GM21619 (cell line): ENCODE data around the gene EFNA3.
"Not testable (repeated sequence)": the region's sequence is repeated elsewhere in the genome, so short reads cannot be mapped to it uniquely, and the experiment has no call there.

Source experiments
- ATAC-seq: cut with Tn5 transposase; IDR thresholded peaks from one replicate; pipeline ENCODE4 v1.9.1; 2021; ENCODE audit not compliant: unreplicated experiment

EFNA3 gene

GRCh38 chr1:155108296-155108695 is 29.7 kb downstream of the EFNA3 start:
- no peak for ATAC-seq

GRCh38 chr1:155110381-155110780 is 31.7 kb downstream of the EFNA3 start:
- ATAC-seq: no peak

GRCh38 chr1:155110826-155111225 is 32.2 kb downstream of the EFNA3 start:
- no peak for ATAC-seq

GRCh38 chr1:155113450-155113980 is 34.9 kb downstream of the EFNA3 start:
- no peak for ATAC-seq

GRCh38 chr1:155116113-155116764 is 37.6 kb downstream of the EFNA3 start:
- no peak for ATAC-seq

GRCh38 chr1:155117610-155118009 is 39.0 kb downstream of the EFNA3 start:
- no peak for ATAC-seq

GRCh38 chr1:155118090-155118489 is 39.5 kb downstream of the EFNA3 start:
- ATAC-seq: not testable (repeated sequence)

- ATAC-seq: no peak
Measured at GRCh38 chr1:155120253-155120652, 41.6 kb downstream of the EFNA3 start.

GRCh38 chr1:155121249-155121648 is 42.6 kb downstream of the EFNA3 start:
- ATAC-seq: no peak

- no peak for ATAC-seq
Measured at GRCh38 chr1:155122308-155122707, 43.7 kb downstream of the EFNA3 start.

- no peak for ATAC-seq
Measured at GRCh38 chr1:155123801-155124200, 45.2 kb downstream of the EFNA3 start.

GRCh38 chr1:155124503-155125463 is 46.1 kb downstream of the EFNA3 start:
- ATAC-seq: no peak

- no peak for ATAC-seq
Measured at GRCh38 chr1:155125511-155125945, 46.9 kb downstream of the EFNA3 start.

GRCh38 chr1:155125946-155126555 is 47.4 kb downstream of the EFNA3 start:
- no peak for ATAC-seq

- no peak for ATAC-seq
Measured at GRCh38 chr1:155126556-155127104, 48.0 kb downstream of the EFNA3 start.

GRCh38 chr1:155127105-155127966 is 48.7 kb downstream of the EFNA3 start, which contains the start of gene EFNA1:
EFNA1 (plus strand) TSS chr1:155127876; CDS start chr1:155127978, 102 bp downstream.
- ATAC-seq: no peak

GRCh38 chr1:155127967-155128754 is 49.5 kb downstream of the EFNA3 start:
- no peak for ATAC-seq

GRCh38 chr1:155128755-155129473 is 50.3 kb downstream of the EFNA3 start:
- no peak for ATAC-seq
